ENCODE data around the gene ABLIM2.

DNA sequence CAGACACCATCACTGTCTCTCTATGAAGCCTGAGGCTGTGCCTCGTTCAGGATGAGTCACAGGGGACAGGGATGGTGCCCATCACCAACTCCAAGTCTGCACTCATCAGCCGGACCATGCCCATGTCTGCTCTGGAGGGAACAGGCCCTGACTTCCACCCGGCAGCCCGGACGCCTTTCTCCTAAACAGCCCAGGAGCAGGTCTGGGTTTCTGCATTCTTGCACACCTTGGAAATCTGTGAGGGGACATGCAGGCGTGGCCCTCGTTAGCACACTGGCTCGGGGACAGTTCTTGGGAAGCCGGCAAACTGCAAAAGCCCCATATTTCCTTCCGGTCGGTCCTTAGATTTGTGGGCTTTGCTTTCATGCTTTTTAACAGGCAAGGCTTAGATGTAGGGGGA is 151.0 kb downstream of the ABLIM2 start:
- TF ChIP-seq, protein P1, sequence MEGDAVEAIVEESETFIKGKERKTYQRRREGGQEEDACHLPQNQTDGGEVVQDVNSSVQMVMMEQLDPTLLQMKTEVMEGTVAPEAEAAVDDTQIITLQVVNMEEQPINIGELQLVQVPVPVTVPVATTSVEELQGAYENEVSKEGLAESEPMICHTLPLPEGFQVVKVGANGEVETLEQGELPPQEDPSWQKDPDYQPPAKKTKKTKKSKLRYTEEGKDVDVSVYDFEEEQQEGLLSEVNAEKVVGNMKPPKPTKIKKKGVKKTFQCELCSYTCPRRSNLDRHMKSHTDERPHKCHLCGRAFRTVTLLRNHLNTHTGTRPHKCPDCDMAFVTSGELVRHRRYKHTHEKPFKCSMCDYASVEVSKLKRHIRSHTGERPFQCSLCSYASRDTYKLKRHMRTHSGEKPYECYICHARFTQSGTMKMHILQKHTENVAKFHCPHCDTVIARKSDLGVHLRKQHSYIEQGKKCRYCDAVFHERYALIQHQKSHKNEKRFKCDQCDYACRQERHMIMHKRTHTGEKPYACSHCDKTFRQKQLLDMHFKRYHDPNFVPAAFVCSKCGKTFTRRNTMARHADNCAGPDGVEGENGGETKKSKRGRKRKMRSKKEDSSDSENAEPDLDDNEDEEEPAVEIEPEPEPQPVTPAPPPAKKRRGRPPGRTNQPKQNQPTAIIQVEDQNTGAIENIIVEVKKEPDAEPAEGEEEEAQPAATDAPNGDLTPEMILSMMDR (IDR thresholded peaks at IDR 0.05) = no peak
- TF ChIP-seq POLR2A (IDR thresholded peaks at IDR 0.05; ENCODE audit: low read depth) (no peak), POLR2AphosphoS5 (IDR thresholded peaks at IDR 0.05) (no peak), EP300 (IDR thresholded peaks at IDR 0.05) (no peak)
